HEK293 (cell line): ENCODE results near the gene PPM1F.

Experiments used
- CTCF ChIP-seq: fragments of 450-650 bp; formaldehyde crosslinking; IDR thresholded peaks from 2 replicates; pipeline ENCODE4 v1.5.1; 2016; ENCODE audit warnings: missing biosample characterization, missing genetic modification characterization
- ZNF394 ChIP-seq: fragments of 450-650 bp; formaldehyde crosslinking; IDR thresholded peaks from 2 replicates; pipeline ENCODE4 v1.5.1; 2016; ENCODE audit warnings: missing biosample characterization, missing genetic modification characterization, mild to moderate bottlenecking, moderate library complexity, borderline replicate concordance

GRCh38 chr22:21889251-21889990 lies 63.2 kb downstream of the PPM1F start:
- TF ChIP-seq CTCF = no peak
- TF ChIP-seq ZNF394 (tag by site-specific recombination) = no peak
